ENCODE data around the gene ELFN1. TPM values are rescaled to one million over a fixed set of nuclear protein-coding genes. Genes with fewer than 3 reads are reported as not detected.

Gene ELFN1
- total and polyA plus RNA-seq, 9 of the 15 experiments (the other 6 are each of a cell fraction or from before 2014, with no cell fraction given) = 0.04 to 0.64 (median 0.18) TPM; not detected in 2

DNA sequence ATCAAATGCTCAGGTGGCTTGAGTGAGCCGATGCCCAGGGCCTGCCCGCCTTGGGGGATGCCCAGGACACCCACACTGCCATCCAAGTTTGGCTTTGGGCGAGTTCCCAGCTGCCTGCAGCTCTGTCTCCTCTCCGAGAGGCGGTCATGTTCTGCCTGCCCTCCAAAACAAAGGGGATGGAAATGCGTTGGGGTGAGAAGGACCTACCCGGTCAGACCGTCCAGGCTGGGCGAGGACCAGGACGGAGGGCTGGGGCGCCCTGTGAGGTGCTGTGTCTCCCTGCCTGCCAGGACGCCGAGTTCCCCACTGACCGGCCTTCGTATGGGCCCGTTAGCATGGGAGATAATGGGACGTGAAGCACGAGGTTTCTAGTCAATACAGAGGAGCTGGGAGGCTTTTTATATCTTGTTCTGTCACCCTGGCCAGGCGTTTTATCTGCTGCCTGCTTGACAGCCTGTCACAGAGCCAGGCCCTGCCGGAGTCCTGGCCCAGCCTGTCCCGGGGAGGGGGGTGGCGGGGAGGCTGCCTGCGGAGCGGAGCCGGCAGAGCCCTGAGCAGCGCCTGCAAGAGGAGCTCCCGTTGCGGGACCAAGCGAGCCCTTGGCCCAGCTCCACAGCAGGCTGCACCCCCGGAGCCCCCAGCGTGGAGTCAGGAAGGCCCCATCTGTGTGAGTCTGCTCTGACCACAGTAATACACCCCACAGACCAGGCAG, 22.0 kb upstream of the ELFN1 start (continued):
- TF ChIP-seq ARID3A (IDR thresholded peaks at IDR 0.05; ENCODE audit: borderline replicate concordance, low read depth, low read length) (peak; percentile 79), ZNF23 (CRISPR knock-in tag; IDR thresholded peaks at IDR 0.05) (no peak), PKNOX1 (IDR thresholded peaks at IDR 0.05) (peak; percentile 93), NCOR1 (IDR thresholded peaks at IDR 0.05) (peak; percentile 89), HDGF (IDR thresholded peaks at IDR 0.05) (0 out of 2 replicates have a peak, but pooled peaks have one; percentile 19), ASH1L (IDR thresholded peaks at IDR 0.05; ENCODE audit: borderline replicate concordance, low read depth, partially characterized antibody) (no peak), HMGN3 (IDR thresholded peaks at IDR 0.05; ENCODE audit: borderline replicate concordance, extremely low read depth, insufficient read length, low read depth, low read length) (peak; percentile 96), MEIS2 (IDR thresholded peaks at IDR 0.05; ENCODE audit: partially characterized antibody) (peak; percentile 94), MAZ (CRISPR knock-in tag; conservative IDR thresholded peaks at IDR 0.05 in 1 of 2, IDR thresholded peaks at IDR 0.05 in 1 of 2) (peak; percentile 42 to 72; a peak in 2 of 4 replicates), CCNT2 (IDR thresholded peaks at IDR 0.05; ENCODE audit: borderline replicate concordance, extremely low read depth, insufficient read length, low read depth, low read length) (peak; percentile 91), MEF2D (tag; conservative IDR thresholded peaks at IDR 0.05; ENCODE audit: low read depth) (0 out of 2 replicates have a peak, but pooled peaks have one; percentile 52)
- TF ChIP-seq, protein P1, sequence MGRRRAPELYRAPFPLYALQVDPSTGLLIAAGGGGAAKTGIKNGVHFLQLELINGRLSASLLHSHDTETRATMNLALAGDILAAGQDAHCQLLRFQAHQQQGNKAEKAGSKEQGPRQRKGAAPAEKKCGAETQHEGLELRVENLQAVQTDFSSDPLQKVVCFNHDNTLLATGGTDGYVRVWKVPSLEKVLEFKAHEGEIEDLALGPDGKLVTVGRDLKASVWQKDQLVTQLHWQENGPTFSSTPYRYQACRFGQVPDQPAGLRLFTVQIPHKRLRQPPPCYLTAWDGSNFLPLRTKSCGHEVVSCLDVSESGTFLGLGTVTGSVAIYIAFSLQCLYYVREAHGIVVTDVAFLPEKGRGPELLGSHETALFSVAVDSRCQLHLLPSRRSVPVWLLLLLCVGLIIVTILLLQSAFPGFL (CRISPR knock-in tag; IDR thresholded peaks at IDR 0.05) = no peak
- TF ChIP-seq, protein P2, sequence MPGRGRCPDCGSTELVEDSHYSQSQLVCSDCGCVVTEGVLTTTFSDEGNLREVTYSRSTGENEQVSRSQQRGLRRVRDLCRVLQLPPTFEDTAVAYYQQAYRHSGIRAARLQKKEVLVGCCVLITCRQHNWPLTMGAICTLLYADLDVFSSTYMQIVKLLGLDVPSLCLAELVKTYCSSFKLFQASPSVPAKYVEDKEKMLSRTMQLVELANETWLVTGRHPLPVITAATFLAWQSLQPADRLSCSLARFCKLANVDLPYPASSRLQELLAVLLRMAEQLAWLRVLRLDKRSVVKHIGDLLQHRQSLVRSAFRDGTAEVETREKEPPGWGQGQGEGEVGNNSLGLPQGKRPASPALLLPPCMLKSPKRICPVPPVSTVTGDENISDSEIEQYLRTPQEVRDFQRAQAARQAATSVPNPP (IDR thresholded peaks at IDR 0.05; ENCODE audit: borderline replicate concordance, insufficient read depth, insufficient read length) = no peak
